ENCODE results near the gene PKN1.
A peak's percentile ranks its signal among the peaks of the same experiment; 100 is the strongest.

Gene PKN1

GRCh38 chr19:14432791-14433553 is at the start of gene PKN1:
PKN1 (plus strand) TSS chr19:14433306; CDS start chr19:14433522, 216 bp downstream.
- ChIA-PET CTCF (interaction anchor here (0.7 to 3.4 kb wide), 22 partner anchors 9 to 296 kb away, joined by 3 to 18 read pairs (median 5); partner anchors contain the start of gene ASF1B), POLR2A (interaction anchor here (0.7 to 0.9 kb wide), 2 partner anchors 15 to 85 kb away, joined by 5 to 6 read pairs; no protein-coding TSS in a partner anchor)
- peak; percentile 90 for DNase-seq (ENCODE audit: extremely low spot score)
- TF ChIP-seq, protein P1, sequence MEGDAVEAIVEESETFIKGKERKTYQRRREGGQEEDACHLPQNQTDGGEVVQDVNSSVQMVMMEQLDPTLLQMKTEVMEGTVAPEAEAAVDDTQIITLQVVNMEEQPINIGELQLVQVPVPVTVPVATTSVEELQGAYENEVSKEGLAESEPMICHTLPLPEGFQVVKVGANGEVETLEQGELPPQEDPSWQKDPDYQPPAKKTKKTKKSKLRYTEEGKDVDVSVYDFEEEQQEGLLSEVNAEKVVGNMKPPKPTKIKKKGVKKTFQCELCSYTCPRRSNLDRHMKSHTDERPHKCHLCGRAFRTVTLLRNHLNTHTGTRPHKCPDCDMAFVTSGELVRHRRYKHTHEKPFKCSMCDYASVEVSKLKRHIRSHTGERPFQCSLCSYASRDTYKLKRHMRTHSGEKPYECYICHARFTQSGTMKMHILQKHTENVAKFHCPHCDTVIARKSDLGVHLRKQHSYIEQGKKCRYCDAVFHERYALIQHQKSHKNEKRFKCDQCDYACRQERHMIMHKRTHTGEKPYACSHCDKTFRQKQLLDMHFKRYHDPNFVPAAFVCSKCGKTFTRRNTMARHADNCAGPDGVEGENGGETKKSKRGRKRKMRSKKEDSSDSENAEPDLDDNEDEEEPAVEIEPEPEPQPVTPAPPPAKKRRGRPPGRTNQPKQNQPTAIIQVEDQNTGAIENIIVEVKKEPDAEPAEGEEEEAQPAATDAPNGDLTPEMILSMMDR (IDR thresholded peaks at IDR 0.05; ENCODE audit: control extremely low read depth, extremely low read depth, low read depth, missing control alignments): no peak

GRCh38 chr19:14383661-14384555 is 49.2 kb upstream of the PKN1 start:
- POLR2A ChIA-PET: interaction anchor here (0.5 to 2.1 kb wide), 9 partner anchors 9 to 1493 kb away, joined by 4 to 15 read pairs (median 7); partner anchors contain the start of gene GCDH
- CTCF ChIA-PET: interaction anchor here (1.0 to 4.4 kb wide), 10 partner anchors 12 to 247 kb away, joined by 3 to 13 read pairs (median 4); partner anchors contain the start of gene ASF1B
- DNase-seq (ENCODE audit: extremely low spot score): peak; percentile 70
- TF ChIP-seq, protein P1 (IDR thresholded peaks at IDR 0.05; ENCODE audit: control extremely low read depth, extremely low read depth, low read depth, missing control alignments): no peak

- peak; percentile 16 for DNase-seq (ENCODE audit: extremely low spot score)
- CTCF ChIA-PET: interaction anchor here (1.0 to 3.2 kb wide), 3 partner anchors 19 to 46 kb away, joined by 3 to 13 read pairs (median 4); no protein-coding TSS in a partner anchor
- TF ChIP-seq, protein P1 (IDR thresholded peaks at IDR 0.05; ENCODE audit: control extremely low read depth, extremely low read depth, low read depth, missing control alignments): no peak
- POLR2A ChIA-PET: no interaction called here
Measured at GRCh38 chr19:14385492-14385891, 47.6 kb upstream of the PKN1 start.

DNA sequence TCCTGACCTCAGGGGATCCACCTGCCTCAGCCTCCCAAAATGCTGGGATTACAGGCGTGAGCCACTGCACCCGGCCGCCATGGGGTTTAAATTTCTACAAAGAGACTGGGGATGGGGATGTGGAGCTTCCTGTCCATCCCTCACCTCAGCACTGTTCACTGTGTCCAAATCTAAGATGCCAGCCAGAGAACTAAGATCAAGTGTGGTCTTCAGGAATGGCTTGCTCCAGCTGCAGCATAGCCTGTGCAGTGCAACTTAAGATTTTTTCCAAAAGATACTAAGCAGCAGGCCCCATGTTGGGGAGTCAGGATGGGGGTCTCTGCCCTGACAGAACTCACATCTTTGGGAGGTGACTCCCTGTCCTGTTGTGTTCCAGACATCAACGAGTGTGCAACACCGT is 42.6 kb upstream of the PKN1 start:
- TF ChIP-seq, protein P1 (IDR thresholded peaks at IDR 0.05; ENCODE audit: control extremely low read depth, extremely low read depth, low read depth, missing control alignments): no peak
- no peak for DNase-seq (ENCODE audit: extremely low spot score)
- ChIA-PET CTCF (interaction anchor here (1.4 to 2.2 kb wide), 2 partner anchors 16 to 254 kb away, joined by 3 to 6 read pairs; partner anchors contain the start of gene ASF1B), POLR2A (interaction anchor here (0.6 kb wide), 1 partner anchor 20 kb away, joined by 3 read pairs; no protein-coding TSS in a partner anchor)

DNA sequence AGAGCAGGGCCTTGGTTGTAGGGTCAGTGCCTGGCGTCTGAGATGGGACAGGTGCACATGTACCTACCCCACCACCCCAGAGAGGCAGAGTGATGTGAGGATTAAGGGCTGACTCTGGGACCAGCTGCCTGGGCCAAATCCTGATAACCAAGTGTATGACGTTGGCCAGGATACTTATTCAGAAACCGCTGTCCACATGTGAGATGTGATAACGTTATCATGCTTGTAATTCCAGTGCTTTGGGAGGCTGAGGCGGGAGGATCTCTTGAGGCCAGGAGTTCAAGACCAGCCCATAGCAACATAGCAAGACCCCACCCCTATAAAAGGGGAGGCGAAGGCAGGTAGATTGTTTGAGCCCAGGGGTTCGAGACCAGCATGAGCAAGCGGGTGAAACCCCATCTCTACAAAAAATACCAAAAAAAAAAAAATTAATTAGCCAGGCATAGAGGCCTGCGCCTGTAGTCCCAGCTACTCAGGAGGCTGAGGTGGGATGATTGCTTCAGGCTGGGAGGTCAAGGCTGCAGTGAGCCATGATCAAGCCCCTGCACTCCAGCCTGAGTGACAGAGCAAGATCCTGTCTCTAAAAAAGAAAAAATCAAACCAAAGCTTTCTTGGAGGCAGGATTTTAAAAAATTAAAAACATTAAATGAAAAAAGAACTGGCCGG is 41.8 kb upstream of the PKN1 start:
- ChIA-PET CTCF (interaction anchor here (2.6 kb wide), 1 partner anchor 15 kb away, joined by 9 read pairs; no protein-coding TSS in a partner anchor), POLR2A (no interaction called here)
- DNase-seq (ENCODE audit: extremely low spot score): no peak
- TF ChIP-seq, protein P1 (IDR thresholded peaks at IDR 0.05; ENCODE audit: control extremely low read depth, extremely low read depth, low read depth, missing control alignments): no peak
